GM12878 (cell line): ENCODE results near the gene RNASEL. TPM values are rescaled to one million over a fixed set of nuclear protein-coding genes. Genes with fewer than 3 reads are reported as not detected.

Experiments used
- ATAC-seq: fragments of 200-7000 bp; cut with Tn5 transposase; 3 replicates; pipeline ENCODE4 v1.9.1; 2020; ENCODE audit warnings: mild to moderate bottlenecking, moderate library complexity
- BruUV-seq: library from RNA; stranded (reverse); fragments of 400-500 nt; replicated peaks from 2 replicates; lab custom pipeline; 2021; lab: Mats Ljungman, UMichigan
- CTCF ChIA-PET: fragments of 300-600 bp; sonication (Branson Sonifier 250); formaldehyde crosslinking; extraction: SDS; loops from one replicate; lab custom pipeline; 2021; ENCODE audit warnings: inconsistent platforms; lab: Yijun Ruan, JAX
- POLR2A ChIA-PET: fragments of 350-600 bp; formaldehyde crosslinking; extraction: SDS; loops from one replicate; lab custom pipeline; 2021; ENCODE audit warnings: inconsistent platforms; lab: Charles Lee
- RAD21 ChIA-PET: fragments of 300-600 bp; sonication (Branson Sonifier 250); formaldehyde crosslinking; loops from one replicate; lab custom pipeline; 2023; ENCODE audit warnings: antibody characterized with exemption; ENCODE audit not compliant: unreplicated experiment; lab: Charles Lee
- SMC1A ChIA-PET: fragments of 300-600 bp; sonication (Branson Sonifier 250); formaldehyde crosslinking; loops from one replicate; lab custom pipeline; 2023; ENCODE audit not compliant: unreplicated experiment, uncharacterized antibody; lab: Charles Lee
- DNase-seq: peaks from one replicate; pipeline ENCODE4 v3.0.0-alpha.2; 2011; ENCODE audit warnings: low read depth, low spot score
- FAIRE-seq: peaks from 3 replicates; lab custom pipeline; 2011; peaks lifted over from hg19 to GRCh38; lab: Jason Lieb, UNC
- H2AFZ ChIP-seq: 2 replicates; pipeline ENCODE4 v1.6.0; 2011; ENCODE audit warnings: low read depth, low read length, control low read depth; ENCODE audit not compliant: control insufficient read depth
- H3K27ac ChIP-seq: 2 replicates; pipeline ENCODE4 v1.5.1; 2011; ENCODE audit warnings: control low read depth; ENCODE audit not compliant: control insufficient read depth, insufficient read depth
- H3K27me3 ChIP-seq, 2 experiments: replicated peaks in 1 of 2; 2 replicates each; pipeline versions ENCODE4 v1.6.0 to v1.6.1; 2011; ENCODE audit warnings: low read length in 1 of 2; ENCODE audit not compliant: control insufficient read depth in 2 of 2, insufficient read depth in 2 of 2
- H3K36me3 ChIP-seq, 2 experiments: 2 replicates each; pipeline ENCODE4 v1.5.1; 2011; ENCODE audit warnings: low read length in 1 of 2; ENCODE audit not compliant: control insufficient read depth in 2 of 2, insufficient read depth in 2 of 2
- H3K4me1 ChIP-seq: 2 replicates; pipeline ENCODE4 v1.6.1; 2011; ENCODE audit warnings: mild to moderate bottlenecking, low read length, moderate library complexity, mixed read lengths; ENCODE audit not compliant: control insufficient read depth, insufficient read depth
- H3K4me2 ChIP-seq: 2 replicates; pipeline ENCODE4 v1.6.0; 2011; ENCODE audit warnings: control low read depth; ENCODE audit not compliant: control insufficient read depth, insufficient read depth
- H3K4me3 ChIP-seq: fragments of 200-600 bp; sonication (generic); 2 replicates; pipeline ENCODE4 v1.5.1; 2016
- H3K79me2 ChIP-seq: 2 replicates; pipeline ENCODE4 v1.6.0; 2011; ENCODE audit warnings: low read length; ENCODE audit not compliant: control insufficient read depth, insufficient read depth
- H3K9ac ChIP-seq: 2 replicates; pipeline ENCODE4 v1.8.0; 2011; ENCODE audit warnings: low read length, control low read depth, mixed read lengths; ENCODE audit not compliant: control insufficient read depth, insufficient read depth
- H3K9me3 ChIP-seq: replicated peaks from 3 replicates; pipeline ENCODE4 v1.5.1; 2011; ENCODE audit warnings: mild to moderate bottlenecking, low read length; ENCODE audit not compliant: control insufficient read depth, insufficient read depth
- H4K20me1 ChIP-seq: 2 replicates; pipeline ENCODE4 v1.6.0; 2011; ENCODE audit not compliant: control insufficient read depth, insufficient read depth
- CBX3 ChIP-seq: fragments of 200-600 bp; sonication (generic); IDR thresholded peaks from 2 replicates; pipeline ENCODE4 v1.6.1; 2016; ENCODE audit warnings: low read depth, borderline replicate concordance
- MTA3 ChIP-seq: IDR thresholded peaks from 2 replicates; pipeline ENCODE4 v1.6.1; 2012; ENCODE audit warnings: low read length, inconsistent platforms, borderline replicate concordance
- WGBS: methylation state at CpG from one replicate; pipeline ENCODE4 v1.1.6; 2016; ENCODE audit warnings: low lambda C conversion rate; ENCODE audit not compliant: insufficient replicate concordance, insufficient coverage; ENCODE audit errors: missing lambda C conversion rate; 5-methylcytosine and 5-hydroxymethylcytosine counted together
- in situ Hi-C: fragments of 300-500 bp; cut with MboI; formaldehyde crosslinking; loops from 9 replicates; pipeline ENCODE4 v1.14.3; 2018; ENCODE audit warnings: mixed read lengths
- intact Hi-C: fragments of 100-400 bp; cut with micrococcal nuclease; formaldehyde crosslinking; loops from one replicate; pipeline ENCODE4 v1.14.2; 2022; ENCODE audit not compliant: unreplicated experiment
- polyA plus RNA-seq, 11 experiments: library from polyadenylated mRNA; depleted of rRNA in 4 of 11; unstranded in 6 of 11; stranded (reverse) in 5 of 11; fragments of >200 nt; fragmentation: Nextera tagmentation in 4 of 11; fragmentation: Illumina TruSeq in 1 of 11; extraction: Ambion mirVana in 4 of 11; extraction: Trizol in 1 of 11; gene quantifications; 1 replicate in 1 of 11; 2 replicates in 10 of 11; pipeline versions ENCODE4 v1.2.1 to v1.2.3, GENCODE V29; 2011 to 2016; ENCODE audit warnings: inconsistent platforms in 2 of 11, missing spikeins in 2 of 11, low read depth in 1 of 11
- total RNA-seq, 4 experiments: library from RNA; depleted of rRNA in 3 of 4; stranded (reverse); fragments of >200 nt in 3 of 4; fragmentation: Illumina TruSeq in 1 of 4; extraction: Trizol in 1 of 4; gene quantifications; 2 replicates each; pipeline versions ENCODE4 v1.2.1 to v1.2.3, GENCODE V29; 2013 to 2021
- TF ChIP-seq, protein P1 (sequence below): fragments of 450-650 bp; IDR thresholded peaks from 2 replicates; pipeline ENCODE4 v1.6.1; 2016; ENCODE audit warnings: mild to moderate bottlenecking
- TF ChIP-seq, protein P2 (sequence below): IDR thresholded peaks from 2 replicates; pipeline ENCODE4 v1.6.1; 2011; ENCODE audit warnings: borderline replicate concordance, low read depth, mild to moderate bottlenecking, moderate library complexity, mixed read lengths, low read length; ENCODE audit not compliant: insufficient read depth; ENCODE audit errors: extremely low read length
- TF ChIP-seq, protein P3 (sequence below): IDR thresholded peaks from 2 replicates; pipeline ENCODE4 v1.6.1; 2012; ENCODE audit warnings: low read length, inconsistent platforms

The RNASEL gene
- total and polyA plus RNA-seq, 10 of the 15 experiments (the other 5 are each of a cell fraction or from before 2014, with no cell fraction given): 3.0 to 10.8 (median 5.0) TPM

DNA sequence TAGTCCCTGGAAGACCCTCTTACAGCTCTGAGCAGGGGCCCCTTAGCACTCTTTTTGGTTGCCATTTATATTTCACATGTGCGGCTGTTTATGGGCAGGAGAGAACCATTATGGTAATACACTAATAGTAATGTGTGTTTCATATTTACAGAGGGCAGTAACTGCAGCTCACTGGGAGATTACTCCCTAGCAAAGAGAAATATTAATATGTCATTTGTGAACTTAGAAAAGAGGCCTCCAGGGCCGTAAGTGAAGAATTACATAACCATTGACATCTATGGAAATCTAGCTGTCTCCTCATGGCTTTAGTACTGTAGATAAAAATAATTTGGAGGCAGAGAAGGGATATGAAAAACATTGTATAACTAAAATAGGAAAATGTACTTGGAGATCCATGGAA is 38.6 kb upstream of the RNASEL start:
- H3K27me3 ChIP-seq: no peaks in the 10 kb centered on the region
- TF ChIP-seq MTA3: no peak
- TF ChIP-seq, protein P1, sequence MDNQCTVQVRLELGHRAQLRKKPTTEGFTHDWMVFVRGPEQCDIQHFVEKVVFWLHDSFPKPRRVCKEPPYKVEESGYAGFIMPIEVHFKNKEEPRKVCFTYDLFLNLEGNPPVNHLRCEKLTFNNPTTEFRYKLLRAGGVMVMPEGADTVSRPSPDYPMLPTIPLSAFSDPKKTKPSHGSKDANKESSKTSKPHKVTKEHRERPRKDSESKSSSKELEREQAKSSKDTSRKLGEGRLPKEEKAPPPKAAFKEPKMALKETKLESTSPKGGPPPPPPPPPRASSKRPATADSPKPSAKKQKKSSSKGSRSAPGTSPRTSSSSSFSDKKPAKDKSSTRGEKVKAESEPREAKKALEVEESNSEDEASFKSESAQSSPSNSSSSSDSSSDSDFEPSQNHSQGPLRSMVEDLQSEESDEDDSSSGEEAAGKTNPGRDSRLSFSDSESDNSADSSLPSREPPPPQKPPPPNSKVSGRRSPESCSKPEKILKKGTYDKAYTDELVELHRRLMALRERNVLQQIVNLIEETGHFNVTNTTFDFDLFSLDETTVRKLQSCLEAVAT: no peak
- TF ChIP-seq CBX3: no peak
- TF ChIP-seq, protein P2, sequence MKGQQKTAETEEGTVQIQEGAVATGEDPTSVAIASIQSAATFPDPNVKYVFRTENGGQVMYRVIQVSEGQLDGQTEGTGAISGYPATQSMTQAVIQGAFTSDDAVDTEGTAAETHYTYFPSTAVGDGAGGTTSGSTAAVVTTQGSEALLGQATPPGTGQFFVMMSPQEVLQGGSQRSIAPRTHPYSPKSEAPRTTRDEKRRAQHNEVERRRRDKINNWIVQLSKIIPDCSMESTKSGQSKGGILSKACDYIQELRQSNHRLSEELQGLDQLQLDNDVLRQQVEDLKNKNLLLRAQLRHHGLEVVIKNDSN: no peak
- TF ChIP-seq, protein P3, sequence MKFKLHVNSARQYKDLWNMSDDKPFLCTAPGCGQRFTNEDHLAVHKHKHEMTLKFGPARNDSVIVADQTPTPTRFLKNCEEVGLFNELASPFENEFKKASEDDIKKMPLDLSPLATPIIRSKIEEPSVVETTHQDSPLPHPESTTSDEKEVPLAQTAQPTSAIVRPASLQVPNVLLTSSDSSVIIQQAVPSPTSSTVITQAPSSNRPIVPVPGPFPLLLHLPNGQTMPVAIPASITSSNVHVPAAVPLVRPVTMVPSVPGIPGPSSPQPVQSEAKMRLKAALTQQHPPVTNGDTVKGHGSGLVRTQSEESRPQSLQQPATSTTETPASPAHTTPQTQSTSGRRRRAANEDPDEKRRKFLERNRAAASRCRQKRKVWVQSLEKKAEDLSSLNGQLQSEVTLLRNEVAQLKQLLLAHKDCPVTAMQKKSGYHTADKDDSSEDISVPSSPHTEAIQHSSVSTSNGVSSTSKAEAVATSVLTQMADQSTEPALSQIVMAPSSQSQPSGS: no peak
- H3K4me3 ChIP-seq: no peak overlapping the region
- no peak for DNase-seq
- H3K27ac ChIP-seq: no peak overlapping the region
- no peak overlapping the region for H3K4me2 ChIP-seq
- no peak for ATAC-seq
- POLR2A ChIA-PET: interaction anchor here (1.4 to 5.1 kb wide), 3 partner anchors 11 to 49 kb away, joined by 6 to 51 read pairs (median 7); partner anchors contain the start of gene RGS16
- BruUV-seq: no TSS peak
- no peaks in the 10 kb centered on the region for H3K79me2 ChIP-seq
- SMC1A ChIA-PET: interaction anchor here (0.9 to 14.8 kb wide), 8 partner anchors 10 to 155 kb away, joined by 3 to 238 read pairs (median 20); partner anchors contain the start of gene RGS16
- no peak overlapping the region for H2AFZ ChIP-seq
- no peaks in the 10 kb centered on the region for H3K36me3 ChIP-seq
- H3K9ac ChIP-seq: no peak overlapping the region
- RAD21 ChIA-PET: interaction anchor here (0.7 to 1.8 kb wide), 7 partner anchors 11 to 159 kb away, joined by 3 to 5 read pairs (median 4); no protein-coding TSS in a partner anchor
- FAIRE-seq: no peak
- H3K9me3 ChIP-seq: no peaks in the 10 kb centered on the region
- in situ Hi-C loops (no loop called here), intact Hi-C loops (no loop called here)
- H4K20me1 ChIP-seq: no peaks in the 10 kb centered on the region
- CTCF ChIA-PET: interaction anchor here (0.9 to 4.3 kb wide), 7 partner anchors 11 to 157 kb away, joined by 3 to 31 read pairs (median 7); partner anchors contain the start of gene RGS16
- 95% methylated on average over 2 of the region's 2 CpGs for WGBS
- H3K4me1 ChIP-seq: peaks cover 72% of the 10 kb centered on the region
